GM19397 (cell line): ENCODE results near the gene COX7A2L.
"Not testable (repeated sequence)": the region's sequence is repeated elsewhere in the genome, so short reads cannot be mapped to it uniquely, and the experiment has no call there.

Source experiments
- ATAC-seq: cut with Tn5 transposase; IDR thresholded peaks from one replicate; pipeline ENCODE4 v1.9.1; 2021; ENCODE audit warnings: mild to moderate bottlenecking, moderate library complexity; ENCODE audit not compliant: unreplicated experiment

Gene COX7A2L, protein sequence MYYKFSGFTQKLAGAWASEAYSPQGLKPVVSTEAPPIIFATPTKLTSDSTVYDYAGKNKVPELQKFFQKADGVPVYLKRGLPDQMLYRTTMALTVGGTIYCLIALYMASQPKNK

GRCh38 chr2:42360890-42361727 lies at the start of gene COX7A2L:
TSS of gene COX7A2L (minus strand) at chr2:42361217. CDS start at chr2:42361161, 56 bp downstream.
- peak; percentile 95 for ATAC-seq

DNA sequence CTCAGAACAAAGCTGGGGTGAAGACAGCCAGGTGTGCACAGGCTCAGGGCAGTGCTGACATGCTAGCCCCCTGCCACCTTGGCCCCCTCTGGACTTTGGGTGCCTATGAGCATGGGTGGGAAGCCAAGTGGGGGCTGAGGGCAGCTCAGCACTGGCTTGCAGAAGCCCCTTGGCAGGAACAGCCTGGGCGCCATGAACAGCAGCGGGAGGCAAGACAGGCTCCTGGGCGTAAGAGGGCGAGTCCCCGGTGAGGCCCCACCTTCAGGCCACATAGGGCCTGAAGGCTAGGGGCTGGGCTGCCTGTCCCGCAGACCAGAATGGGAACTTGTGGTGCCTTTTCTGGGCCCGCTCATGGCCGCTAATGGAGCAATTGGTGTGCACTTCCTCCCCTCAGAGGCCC lies 47.0 kb upstream of the COX7A2L start:
- ATAC-seq: no peak

DNA sequence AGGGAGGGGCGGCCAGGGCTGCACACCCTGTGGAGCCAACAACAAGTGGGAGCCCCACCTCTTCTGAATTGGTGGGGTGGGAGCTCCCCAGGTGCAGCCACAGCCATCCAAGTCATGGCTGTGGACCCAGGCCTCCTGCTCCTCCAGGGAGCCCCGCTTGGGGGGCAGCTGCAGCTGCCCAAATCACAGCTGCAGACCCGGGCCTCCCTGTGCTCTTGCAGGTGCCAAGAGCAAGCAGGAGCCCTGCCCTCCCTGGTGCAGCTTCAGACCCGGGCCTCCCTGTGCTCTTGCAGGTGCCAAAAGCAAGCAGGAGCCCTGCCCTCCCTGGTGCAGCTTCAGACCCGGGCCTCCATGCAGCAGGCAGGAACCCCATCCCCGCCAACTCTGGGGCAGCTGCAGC lies 46.5 kb upstream of the COX7A2L start:
- ATAC-seq: no peak

DNA sequence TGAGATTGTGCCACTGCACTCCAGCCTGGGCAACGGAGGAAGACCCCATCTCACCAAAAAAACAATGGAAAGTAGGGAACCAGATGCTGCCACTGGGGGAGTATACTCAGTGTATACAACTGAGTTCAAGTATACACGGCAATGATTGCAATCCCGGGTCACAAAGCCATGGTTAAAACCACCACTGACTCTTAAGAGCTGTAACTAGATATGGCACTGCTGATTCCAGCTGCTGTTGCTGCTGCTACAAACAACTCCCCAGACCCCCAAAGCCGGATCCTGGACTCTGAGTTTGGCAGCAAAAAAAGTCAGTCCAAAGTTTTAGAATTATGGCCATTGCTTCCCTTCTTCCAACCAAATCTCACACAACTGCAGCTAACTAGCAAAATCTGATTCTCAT lies 43.7 kb upstream of the COX7A2L start:
- no peak for ATAC-seq

DNA sequence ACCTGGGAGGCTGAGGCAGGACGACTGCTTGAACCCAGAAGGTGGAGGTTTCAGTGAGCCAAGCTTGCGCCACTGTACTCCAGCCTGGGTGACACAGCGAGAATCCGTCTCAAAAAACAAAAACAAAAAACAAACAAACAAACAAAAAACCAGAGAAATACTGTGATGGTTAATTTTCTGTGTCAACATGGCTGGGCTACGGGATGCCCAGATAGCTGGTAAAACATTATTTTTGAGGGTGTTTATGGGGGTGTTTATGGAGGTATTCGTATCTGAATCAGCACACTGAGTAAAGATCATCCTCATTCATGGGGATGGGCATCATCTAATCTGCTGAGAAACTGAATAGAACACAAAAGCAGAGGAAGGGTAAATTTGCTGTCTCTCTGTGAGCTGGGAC lies 40.8 kb upstream of the COX7A2L start:
- ATAC-seq: no peak

DNA sequence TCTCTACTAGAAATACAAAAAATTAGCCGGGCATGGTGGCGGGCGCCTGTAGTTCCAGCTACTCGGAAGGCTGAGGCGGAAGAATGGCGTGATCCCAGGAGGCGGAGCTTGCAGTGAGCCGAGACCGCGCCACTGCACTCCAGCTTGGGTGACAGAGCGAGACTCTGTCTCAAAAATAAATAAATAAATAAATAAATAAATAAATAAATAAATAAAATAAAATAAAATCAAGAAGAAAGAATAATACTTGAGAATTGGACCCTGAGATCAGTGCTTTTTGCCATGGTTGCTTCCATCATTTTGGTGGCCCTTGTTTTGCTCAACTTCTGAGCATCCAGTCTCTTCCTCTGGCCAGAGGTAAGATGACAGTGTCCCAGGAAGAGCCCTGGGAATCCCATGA lies 37.0 kb upstream of the COX7A2L start:
- not testable (repeated sequence) for ATAC-seq

GRCh38 chr2:42393320-42393719 lies 32.3 kb upstream of the COX7A2L start:
- ATAC-seq: not testable (repeated sequence)

DNA sequence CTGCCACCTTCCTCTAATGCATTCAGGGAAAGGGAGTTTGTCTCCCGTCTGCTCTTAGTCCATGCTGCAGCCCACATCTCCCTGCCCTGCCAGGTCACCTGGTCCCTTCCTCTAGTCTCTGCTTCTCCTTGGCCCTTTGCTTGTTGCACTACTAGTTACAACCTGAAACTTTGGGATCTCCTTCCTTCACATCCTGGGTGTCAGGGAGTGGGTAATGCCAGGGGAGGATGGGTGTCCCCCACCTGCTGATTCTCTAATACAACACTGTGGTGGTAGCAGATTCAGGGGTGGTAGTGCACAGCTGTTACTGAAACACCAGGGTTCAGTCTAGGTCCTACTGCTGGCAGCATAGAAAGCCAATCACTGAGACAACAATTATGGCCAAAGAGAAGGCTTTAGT lies 31.2 kb upstream of the COX7A2L start:
- no peak for ATAC-seq

- no peak for ATAC-seq
Observed at GRCh38 chr2:42390401-42390969, 29.5 kb upstream of the COX7A2L start.

DNA sequence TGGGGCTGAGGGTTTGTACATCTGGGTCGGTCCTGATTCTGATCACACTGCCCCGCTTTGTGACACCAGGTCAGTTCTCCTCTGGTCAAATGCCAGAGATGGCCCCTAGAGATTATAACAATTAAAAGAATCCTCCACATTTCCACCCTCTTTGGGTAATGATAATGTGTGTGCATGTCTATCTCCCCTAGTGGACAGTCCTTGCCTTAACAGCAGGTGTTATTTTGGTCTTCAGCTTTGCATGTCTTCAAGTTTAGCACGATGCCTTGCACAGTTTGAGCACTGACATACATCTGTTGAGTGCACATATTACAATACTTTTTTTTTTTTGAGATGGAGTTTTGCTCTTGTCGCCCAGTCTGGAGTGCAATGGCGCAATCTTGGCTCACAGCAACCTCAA lies 25.7 kb upstream of the COX7A2L start:
- no peak for ATAC-seq

DNA sequence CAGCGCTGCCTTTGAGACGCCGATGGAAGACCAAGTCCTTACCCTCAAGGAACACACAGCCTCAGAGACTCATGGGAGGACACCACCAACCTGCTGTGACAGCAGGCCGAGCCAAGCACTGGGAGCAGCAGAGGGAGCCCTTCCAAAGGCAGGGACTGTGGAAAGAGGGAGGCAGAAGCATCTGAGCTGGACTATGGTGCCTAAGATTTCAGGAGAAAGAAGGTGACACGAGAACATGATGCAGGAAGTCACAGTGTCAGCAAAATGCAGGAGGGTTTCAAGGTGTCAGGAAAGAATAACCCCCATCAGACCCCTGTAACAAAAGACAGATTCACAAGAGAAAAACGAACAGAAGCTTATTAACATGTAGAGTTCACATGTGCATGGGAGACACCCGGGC lies 24.2 kb upstream of the COX7A2L start:
- no peak for ATAC-seq

- no peak for ATAC-seq
Observed at GRCh38 chr2:42383855-42384530, 23.0 kb upstream of the COX7A2L start.

DNA sequence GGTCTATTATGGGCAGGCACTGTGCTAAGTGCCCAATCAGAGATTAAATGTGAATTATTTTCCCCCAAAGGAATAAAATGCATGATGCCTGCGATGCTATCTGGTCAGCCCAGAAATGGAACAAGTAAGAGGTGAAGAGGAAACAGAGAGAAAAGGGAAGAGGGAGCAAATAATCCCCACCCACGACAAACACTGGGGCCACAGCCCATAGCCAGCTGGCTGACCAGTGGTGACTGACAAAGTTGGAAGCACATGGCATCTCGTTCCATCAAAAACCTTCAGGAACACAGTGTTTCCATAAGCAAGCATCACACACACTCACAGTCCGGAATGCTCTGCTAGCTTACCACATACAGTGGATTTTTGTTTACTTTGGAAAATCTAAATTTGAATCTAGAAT lies 21.1 kb upstream of the COX7A2L start:
- ATAC-seq: no peak

DNA sequence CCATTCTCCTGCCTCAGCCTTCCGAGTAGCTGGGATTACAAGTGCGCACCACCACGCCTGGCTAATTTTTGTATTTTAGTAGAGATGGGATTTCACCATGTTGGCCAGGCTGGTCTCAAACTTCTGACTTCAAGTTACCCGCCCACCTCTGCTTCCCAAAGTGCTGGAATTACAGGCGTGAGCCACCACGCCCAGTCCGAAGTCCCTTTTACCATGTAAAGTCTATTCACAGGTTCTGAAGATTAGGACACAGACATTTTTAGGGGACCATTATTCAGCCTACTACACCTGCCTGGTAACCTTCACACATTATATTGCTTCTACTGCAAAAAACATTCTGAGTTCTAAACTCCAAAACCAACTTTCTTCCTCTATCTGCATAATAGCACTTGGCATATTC lies 19.0 kb upstream of the COX7A2L start:
- ATAC-seq: not testable (repeated sequence)

DNA sequence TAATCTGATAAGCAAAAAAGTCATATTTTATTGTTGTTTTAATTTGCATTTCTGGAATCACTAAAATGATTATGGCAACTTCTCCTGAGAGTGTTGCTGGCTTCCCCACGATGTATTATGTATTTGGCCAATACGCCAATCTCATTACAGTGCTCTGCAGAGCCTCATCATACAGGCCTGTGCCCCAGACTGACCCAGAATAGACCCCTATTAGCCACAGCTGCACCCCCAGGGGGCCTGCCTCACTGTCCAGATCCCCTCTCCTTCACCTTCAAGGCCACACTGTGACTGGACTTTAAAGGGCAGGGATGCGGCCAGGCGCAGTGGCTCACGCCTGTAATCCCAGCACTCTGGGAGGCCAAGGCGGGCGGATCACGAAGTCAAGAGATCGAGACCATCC lies 17.4 kb upstream of the COX7A2L start:
- ATAC-seq: no peak

DNA sequence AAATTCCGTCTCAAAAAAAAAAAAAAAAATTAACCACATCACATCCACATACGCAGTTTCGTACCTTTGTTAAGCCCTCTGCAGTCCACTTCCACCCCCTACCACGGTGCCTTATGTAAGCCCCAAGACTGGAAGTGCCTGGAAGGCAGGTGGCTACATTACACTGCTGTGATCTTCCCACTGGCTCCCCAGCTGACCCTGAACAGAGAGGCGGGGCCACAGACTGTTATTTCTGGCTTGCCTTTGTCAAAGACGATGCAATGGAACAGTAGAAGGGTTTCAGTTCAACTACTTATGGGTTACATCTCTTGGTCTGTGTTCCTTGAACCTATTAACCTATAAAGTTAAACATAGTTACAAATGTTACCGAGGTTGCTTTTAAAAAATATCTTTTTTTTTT lies 15.7 kb upstream of the COX7A2L start:
- no peak for ATAC-seq

- no peak for ATAC-seq
Observed at GRCh38 chr2:42372474-42373200, 11.6 kb upstream of the COX7A2L start.

DNA sequence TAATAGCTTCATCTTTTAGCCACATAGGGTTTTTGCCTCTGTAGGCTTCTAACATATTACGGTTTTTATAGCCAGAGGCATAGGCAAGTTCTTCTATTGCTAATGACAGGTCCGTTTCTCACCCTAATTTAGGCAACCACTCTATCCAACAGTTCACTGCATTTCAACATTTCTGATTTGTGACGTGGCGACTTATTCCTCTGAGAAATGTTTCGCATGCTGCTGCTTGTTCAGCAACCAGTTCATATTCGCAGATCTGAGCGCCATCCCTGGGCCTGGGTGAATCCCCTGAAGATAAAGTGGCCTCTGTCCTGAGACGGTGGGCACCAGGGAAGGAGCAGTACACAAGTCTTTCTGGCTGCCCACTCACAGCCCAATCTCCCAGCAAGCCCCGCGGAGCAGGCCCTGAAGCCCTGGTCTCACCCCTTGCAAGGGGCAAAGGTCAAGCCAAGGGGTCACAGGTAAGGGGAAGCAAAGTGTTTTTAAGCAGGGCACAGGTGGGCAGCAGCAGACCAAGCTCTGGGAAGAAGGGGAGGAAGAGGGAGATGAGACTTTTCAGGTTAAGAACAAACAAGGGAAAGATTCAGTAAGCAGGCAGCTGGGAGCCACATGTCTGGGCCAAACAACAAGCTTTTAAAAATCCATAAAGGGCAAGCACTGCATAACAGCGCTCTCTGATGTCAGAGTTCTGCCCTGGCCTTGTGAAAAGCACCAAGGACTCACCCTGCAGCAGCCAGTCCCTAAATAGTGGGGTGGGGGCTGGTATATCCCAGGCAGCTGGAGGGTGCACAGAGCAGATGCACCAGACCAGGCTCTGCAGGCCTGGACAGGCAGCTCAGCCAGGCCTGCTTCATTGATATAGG lies 10.8 kb upstream of the COX7A2L start:
- no peak for ATAC-seq

- ATAC-seq: no peak
Observed at GRCh38 chr2:42369532-42370229, 8.7 kb upstream of the COX7A2L start.
